K562 (cell line): ENCODE results near the gene BSX. TPM values are rescaled to one million over a fixed set of nuclear protein-coding genes. Genes with fewer than 3 reads are reported as not detected.

ENCODE experiments used
- CTBP1 ChIP-seq: fragments of 450-650 bp; IDR thresholded peaks from 2 replicates; pipeline ENCODE4 v1.6.1; 2016; ENCODE audit warnings: borderline replicate concordance
- KDM4B ChIP-seq, 2 experiments: fragments of 450-650 bp in 1 of 2; sonication (generic) in 1 of 2; IDR thresholded peaks; 2 replicates each; pipeline ENCODE4 v1.6.1; 2016 to 2017; ENCODE audit warnings: borderline replicate concordance in 2 of 2, antibody characterized with exemption in 1 of 2, low read depth in 1 of 2, mild to moderate bottlenecking in 1 of 2
- NCOA1 ChIP-seq: fragments of 450-650 bp; IDR thresholded peaks from 2 replicates; pipeline ENCODE4 v1.6.1; 2016; ENCODE audit warnings: low read depth
- RBBP5 ChIP-seq: fragments of 200-600 bp; sonication (generic); IDR thresholded peaks from 2 replicates; pipeline ENCODE4 v1.6.1; 2012; ENCODE audit warnings: borderline replicate concordance, mild to moderate bottlenecking, low read length, control low read depth, inconsistent platforms; ENCODE audit not compliant: insufficient read depth, poor library complexity, severe bottlenecking
- polyA plus RNA-seq, 8 experiments: library from polyadenylated mRNA; depleted of rRNA in 4 of 8; stranded (reverse) in 5 of 8; unstranded in 3 of 8; fragments of >200 nt; fragmentation: Nextera tagmentation in 2 of 8; fragmentation: Illumina TruSeq in 1 of 8; extraction: Ambion mirVana in 2 of 8; extraction: Trizol in 1 of 8; gene quantifications; 2 replicates each; pipeline versions ENCODE4 v1.2.1 to v1.2.3, GENCODE V29; 2011 to 2014; ENCODE audit warnings: inconsistent platforms in 1 of 8, missing spikeins in 1 of 8
- total RNA-seq, 7 experiments: library from RNA; depleted of rRNA in 6 of 7; stranded (reverse); fragments of >200 nt in 6 of 7; fragmentation: Illumina TruSeq in 2 of 7; extraction: Trizol in 2 of 7; gene quantifications; 2 replicates each; pipeline versions ENCODE4 v1.2.1 to v1.2.3, GENCODE V29; 2011 to 2021; ENCODE audit warnings: low replicate concordance in 1 of 7
- TF ChIP-seq, protein P1 (sequence below): sonication (generic); formaldehyde crosslinking; IDR thresholded peaks from 2 replicates; pipeline ENCODE4 v1.8.1; 2023; ENCODE audit warnings: mild to moderate bottlenecking, missing genetic modification reagents, moderate library complexity
- TF ChIP-seq, protein P2 (sequence below): sonication (generic); formaldehyde crosslinking; IDR thresholded peaks from 2 replicates; pipeline ENCODE4 v1.8.0; 2022; ENCODE audit warnings: mild to moderate bottlenecking, missing genetic modification reagents
- TF ChIP-seq, protein P3 (sequence below): fragments of 450-650 bp; IDR thresholded peaks from 2 replicates; pipeline ENCODE4 v1.6.1; 2016

BSX gene
- total and polyA plus RNA-seq, 9 of the 15 experiments (the other 6 are each of a cell fraction or from before 2014, with no cell fraction given): not detected

DNA sequence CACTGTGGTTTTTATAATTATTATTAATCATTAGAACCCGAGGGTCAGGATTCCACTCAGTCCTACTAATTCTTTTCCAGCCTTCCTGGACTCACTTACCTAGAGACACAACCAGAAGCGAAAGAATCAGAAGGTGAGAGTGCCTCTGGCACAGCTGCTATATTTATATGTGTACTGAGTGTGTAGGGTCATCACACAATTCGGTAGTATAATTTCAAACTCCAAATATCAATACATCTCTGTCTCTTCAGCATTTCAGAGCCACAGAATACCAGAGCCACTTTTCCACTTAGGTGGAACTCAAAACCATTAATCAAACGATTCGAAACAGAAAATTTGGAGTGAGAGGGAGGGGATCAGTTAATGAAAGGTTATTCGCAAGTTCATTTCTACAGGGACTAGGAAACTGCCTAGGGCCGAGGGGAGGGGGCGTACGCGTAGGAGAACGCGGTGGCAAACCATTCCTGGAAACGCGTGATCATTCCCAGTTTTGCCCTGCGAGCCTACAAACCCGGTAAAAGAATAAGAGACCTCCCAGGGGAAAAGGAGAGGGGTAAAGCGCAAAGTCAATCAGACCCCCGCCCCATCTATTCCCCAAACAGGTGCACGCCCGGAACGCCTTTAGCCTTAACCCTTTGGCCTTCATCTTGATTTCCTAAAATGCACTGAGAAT lies 5.4 kb downstream of the BSX start (continued):
- TF ChIP-seq, protein P1, sequence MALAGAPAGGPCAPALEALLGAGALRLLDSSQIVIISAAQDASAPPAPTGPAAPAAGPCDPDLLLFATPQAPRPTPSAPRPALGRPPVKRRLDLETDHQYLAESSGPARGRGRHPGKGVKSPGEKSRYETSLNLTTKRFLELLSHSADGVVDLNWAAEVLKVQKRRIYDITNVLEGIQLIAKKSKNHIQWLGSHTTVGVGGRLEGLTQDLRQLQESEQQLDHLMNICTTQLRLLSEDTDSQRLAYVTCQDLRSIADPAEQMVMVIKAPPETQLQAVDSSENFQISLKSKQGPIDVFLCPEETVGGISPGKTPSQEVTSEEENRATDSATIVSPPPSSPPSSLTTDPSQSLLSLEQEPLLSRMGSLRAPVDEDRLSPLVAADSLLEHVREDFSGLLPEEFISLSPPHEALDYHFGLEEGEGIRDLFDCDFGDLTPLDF (CRISPR knock-in tag): no peak
- TF ChIP-seq, protein P2, sequence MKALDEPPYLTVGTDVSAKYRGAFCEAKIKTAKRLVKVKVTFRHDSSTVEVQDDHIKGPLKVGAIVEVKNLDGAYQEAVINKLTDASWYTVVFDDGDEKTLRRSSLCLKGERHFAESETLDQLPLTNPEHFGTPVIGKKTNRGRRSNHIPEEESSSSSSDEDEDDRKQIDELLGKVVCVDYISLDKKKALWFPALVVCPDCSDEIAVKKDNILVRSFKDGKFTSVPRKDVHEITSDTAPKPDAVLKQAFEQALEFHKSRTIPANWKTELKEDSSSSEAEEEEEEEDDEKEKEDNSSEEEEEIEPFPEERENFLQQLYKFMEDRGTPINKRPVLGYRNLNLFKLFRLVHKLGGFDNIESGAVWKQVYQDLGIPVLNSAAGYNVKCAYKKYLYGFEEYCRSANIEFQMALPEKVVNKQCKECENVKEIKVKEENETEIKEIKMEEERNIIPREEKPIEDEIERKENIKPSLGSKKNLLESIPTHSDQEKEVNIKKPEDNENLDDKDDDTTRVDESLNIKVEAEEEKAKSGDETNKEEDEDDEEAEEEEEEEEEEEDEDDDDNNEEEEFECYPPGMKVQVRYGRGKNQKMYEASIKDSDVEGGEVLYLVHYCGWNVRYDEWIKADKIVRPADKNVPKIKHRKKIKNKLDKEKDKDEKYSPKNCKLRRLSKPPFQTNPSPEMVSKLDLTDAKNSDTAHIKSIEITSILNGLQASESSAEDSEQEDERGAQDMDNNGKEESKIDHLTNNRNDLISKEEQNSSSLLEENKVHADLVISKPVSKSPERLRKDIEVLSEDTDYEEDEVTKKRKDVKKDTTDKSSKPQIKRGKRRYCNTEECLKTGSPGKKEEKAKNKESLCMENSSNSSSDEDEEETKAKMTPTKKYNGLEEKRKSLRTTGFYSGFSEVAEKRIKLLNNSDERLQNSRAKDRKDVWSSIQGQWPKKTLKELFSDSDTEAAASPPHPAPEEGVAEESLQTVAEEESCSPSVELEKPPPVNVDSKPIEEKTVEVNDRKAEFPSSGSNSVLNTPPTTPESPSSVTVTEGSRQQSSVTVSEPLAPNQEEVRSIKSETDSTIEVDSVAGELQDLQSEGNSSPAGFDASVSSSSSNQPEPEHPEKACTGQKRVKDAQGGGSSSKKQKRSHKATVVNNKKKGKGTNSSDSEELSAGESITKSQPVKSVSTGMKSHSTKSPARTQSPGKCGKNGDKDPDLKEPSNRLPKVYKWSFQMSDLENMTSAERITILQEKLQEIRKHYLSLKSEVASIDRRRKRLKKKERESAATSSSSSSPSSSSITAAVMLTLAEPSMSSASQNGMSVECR (CRISPR knock-in tag): no peak
- TF ChIP-seq CTBP1: no peak
- no peak for TF ChIP-seq KDM4B (IDR thresholded peaks at IDR 0.05; ENCODE audit: borderline replicate concordance in 2 of 2, low read depth in 1 of 2)
- TF ChIP-seq NCOA1: no peak
- TF ChIP-seq, protein P3, sequence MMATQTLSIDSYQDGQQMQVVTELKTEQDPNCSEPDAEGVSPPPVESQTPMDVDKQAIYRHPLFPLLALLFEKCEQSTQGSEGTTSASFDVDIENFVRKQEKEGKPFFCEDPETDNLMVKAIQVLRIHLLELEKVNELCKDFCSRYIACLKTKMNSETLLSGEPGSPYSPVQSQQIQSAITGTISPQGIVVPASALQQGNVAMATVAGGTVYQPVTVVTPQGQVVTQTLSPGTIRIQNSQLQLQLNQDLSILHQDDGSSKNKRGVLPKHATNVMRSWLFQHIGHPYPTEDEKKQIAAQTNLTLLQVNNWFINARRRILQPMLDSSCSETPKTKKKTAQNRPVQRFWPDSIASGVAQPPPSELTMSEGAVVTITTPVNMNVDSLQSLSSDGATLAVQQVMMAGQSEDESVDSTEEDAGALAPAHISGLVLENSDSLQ: no peak
- TF ChIP-seq RBBP5: no peak
- TF ChIP-seq, all 486 proteins: peak for 0
